ENCODE results near the gene IFI6. TPM values are rescaled to one million over a fixed set of nuclear protein-coding genes. Genes with fewer than 3 reads are reported as not detected.

The IFI6 gene
- total and polyA plus RNA-seq, 2 of the 13 experiments (the other 11 are each of a cell fraction or from before 2014, with no cell fraction given), result 12.9 to 13.2 TPM

- TF ChIP-seq ZBED4 (CRISPR knock-in tag; IDR thresholded peaks at IDR 0.05; ENCODE audit: borderline replicate concordance), result no peak
- TF ChIP-seq SP140L (CRISPR knock-in tag; IDR thresholded peaks at IDR 0.05; ENCODE audit: borderline replicate concordance), result no peak
- no peak for TF ChIP-seq IRX3 (CRISPR knock-in tag; IDR thresholded peaks at IDR 0.05; ENCODE audit: borderline replicate concordance, low read depth)
- TF ChIP-seq HDAC1 (CRISPR knock-in tag; IDR thresholded peaks at IDR 0.05), result no peak; the same call in 1 of the 2 replicates
- no peak for TF ChIP-seq NFATC3 (CRISPR knock-in tag; IDR thresholded peaks at IDR 0.05)
- TF ChIP-seq, protein P1, sequence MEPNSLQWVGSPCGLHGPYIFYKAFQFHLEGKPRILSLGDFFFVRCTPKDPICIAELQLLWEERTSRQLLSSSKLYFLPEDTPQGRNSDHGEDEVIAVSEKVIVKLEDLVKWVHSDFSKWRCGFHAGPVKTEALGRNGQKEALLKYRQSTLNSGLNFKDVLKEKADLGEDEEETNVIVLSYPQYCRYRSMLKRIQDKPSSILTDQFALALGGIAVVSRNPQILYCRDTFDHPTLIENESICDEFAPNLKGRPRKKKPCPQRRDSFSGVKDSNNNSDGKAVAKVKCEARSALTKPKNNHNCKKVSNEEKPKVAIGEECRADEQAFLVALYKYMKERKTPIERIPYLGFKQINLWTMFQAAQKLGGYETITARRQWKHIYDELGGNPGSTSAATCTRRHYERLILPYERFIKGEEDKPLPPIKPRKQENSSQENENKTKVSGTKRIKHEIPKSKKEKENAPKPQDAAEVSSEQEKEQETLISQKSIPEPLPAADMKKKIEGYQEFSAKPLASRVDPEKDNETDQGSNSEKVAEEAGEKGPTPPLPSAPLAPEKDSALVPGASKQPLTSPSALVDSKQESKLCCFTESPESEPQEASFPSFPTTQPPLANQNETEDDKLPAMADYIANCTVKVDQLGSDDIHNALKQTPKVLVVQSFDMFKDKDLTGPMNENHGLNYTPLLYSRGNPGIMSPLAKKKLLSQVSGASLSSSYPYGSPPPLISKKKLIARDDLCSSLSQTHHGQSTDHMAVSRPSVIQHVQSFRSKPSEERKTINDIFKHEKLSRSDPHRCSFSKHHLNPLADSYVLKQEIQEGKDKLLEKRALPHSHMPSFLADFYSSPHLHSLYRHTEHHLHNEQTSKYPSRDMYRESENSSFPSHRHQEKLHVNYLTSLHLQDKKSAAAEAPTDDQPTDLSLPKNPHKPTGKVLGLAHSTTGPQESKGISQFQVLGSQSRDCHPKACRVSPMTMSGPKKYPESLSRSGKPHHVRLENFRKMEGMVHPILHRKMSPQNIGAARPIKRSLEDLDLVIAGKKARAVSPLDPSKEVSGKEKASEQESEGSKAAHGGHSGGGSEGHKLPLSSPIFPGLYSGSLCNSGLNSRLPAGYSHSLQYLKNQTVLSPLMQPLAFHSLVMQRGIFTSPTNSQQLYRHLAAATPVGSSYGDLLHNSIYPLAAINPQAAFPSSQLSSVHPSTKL (CRISPR knock-in tag; IDR thresholded peaks at IDR 0.05), result 0 out of 2 replicates have a peak, but pooled peaks have one; percentile 19
- TF ChIP-seq GABPB1 (CRISPR knock-in tag; IDR thresholded peaks at IDR 0.05), result peak; percentile 78
- no peak for TF ChIP-seq TBX2 (CRISPR knock-in tag; IDR thresholded peaks at IDR 0.05; ENCODE audit: borderline replicate concordance)
- no peak for TF ChIP-seq KLF13 (CRISPR knock-in tag; IDR thresholded peaks at IDR 0.05)
- peak; percentile 15; the same call in 1 of the 2 replicates for TF ChIP-seq SP4 (CRISPR knock-in tag; IDR thresholded peaks at IDR 0.05)
- TF ChIP-seq ZBTB20 (CRISPR knock-in tag; IDR thresholded peaks at IDR 0.05; ENCODE audit: borderline replicate concordance, low read depth), result no peak
- TF ChIP-seq, protein P2, sequence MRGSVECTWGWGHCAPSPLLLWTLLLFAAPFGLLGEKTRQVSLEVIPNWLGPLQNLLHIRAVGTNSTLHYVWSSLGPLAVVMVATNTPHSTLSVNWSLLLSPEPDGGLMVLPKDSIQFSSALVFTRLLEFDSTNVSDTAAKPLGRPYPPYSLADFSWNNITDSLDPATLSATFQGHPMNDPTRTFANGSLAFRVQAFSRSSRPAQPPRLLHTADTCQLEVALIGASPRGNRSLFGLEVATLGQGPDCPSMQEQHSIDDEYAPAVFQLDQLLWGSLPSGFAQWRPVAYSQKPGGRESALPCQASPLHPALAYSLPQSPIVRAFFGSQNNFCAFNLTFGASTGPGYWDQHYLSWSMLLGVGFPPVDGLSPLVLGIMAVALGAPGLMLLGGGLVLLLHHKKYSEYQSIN (CRISPR knock-in tag; IDR thresholded peaks at IDR 0.05; ENCODE audit: borderline replicate concordance), result no peak
- no peak for TF ChIP-seq IKZF4 (CRISPR knock-in tag; IDR thresholded peaks at IDR 0.05; ENCODE audit: borderline replicate concordance, low read depth, not compliant biosample characterization)
- TF ChIP-seq ERF (CRISPR knock-in tag; IDR thresholded peaks at IDR 0.05), result no peak
- no peak for TF ChIP-seq RXRB (CRISPR knock-in tag; IDR thresholded peaks at IDR 0.05; ENCODE audit: borderline replicate concordance)
- no peak for TF ChIP-seq ELF4 (CRISPR knock-in tag; IDR thresholded peaks at IDR 0.05; ENCODE audit: borderline replicate concordance)
- 0 out of 2 replicates have a peak, but pooled peaks have one; percentile 38 for TF ChIP-seq DNMT1 (CRISPR knock-in tag; IDR thresholded peaks at IDR 0.05)
- no peak for TF ChIP-seq ZBTB38 (CRISPR knock-in tag; IDR thresholded peaks at IDR 0.05)
- peak; percentile 71 for TF ChIP-seq NFYB (CRISPR knock-in tag; IDR thresholded peaks at IDR 0.05)
- TF ChIP-seq SP1 (IDR thresholded peaks at IDR 0.05), result no peak
- peak; percentile 71 for TF ChIP-seq SP1 (CRISPR knock-in tag; IDR thresholded peaks at IDR 0.05)
- TF ChIP-seq ZNF17 (CRISPR knock-in tag; IDR thresholded peaks at IDR 0.05), result no peak
Observed at GRCh38 chr1:27659497-27660299, 12.3 kb downstream of the IFI6 start (continued).
